Activated CD4-positive, alpha-beta T cell treated with anti-CD3 and anti-CD28 coated beads for 24 hours (primary cell): Measurements from ENCODE around the gene MYO1C.

Experiments used
- DNase-seq, 2 donors: peaks; one replicate each; pipeline ENCODE4 v3.0.0-alpha.2; 2020; ENCODE audit warnings: low read depth in 2 of 2

Gene MYO1C

GRCh38 chr17:1484676-1485422 is 7.6 kb downstream of the MYO1C start:
- DNase-seq: no peak

GRCh38 chr17:1484060-1484535 is 8.4 kb downstream of the MYO1C start:
- DNase-seq: no peak

DNA sequence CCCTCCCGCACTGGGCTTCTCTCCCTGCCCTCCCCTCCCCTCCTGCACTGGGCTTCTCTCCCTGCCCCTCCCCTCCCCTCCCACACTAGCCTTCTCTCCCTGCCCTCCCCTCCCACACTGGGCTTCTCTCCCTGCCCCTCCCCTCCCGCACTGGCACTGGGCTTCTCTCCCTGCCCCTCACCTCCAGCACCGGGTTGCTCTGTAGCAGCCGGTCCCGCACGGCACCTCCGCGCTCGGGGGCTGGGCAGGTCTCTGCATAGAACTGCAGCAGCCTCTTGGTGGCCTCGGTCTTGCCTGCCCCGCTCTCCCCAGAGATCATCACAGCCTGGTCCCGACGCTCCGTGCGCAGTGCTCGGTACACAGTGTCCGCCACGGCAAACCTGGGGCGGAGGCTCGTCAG is 9.8 kb downstream of the MYO1C start:
- DNase-seq: no peak

GRCh38 chr17:1481736-1482135 is 10.8 kb downstream of the MYO1C start:
- no peak for DNase-seq

- no peak for DNase-seq
These were observed 11.6 kb downstream of the MYO1C start for GRCh38 chr17:1480747-1481465.

- DNase-seq: no peak
These were observed 14.1 kb downstream of the MYO1C start for GRCh38 chr17:1478418-1478817.

DNA sequence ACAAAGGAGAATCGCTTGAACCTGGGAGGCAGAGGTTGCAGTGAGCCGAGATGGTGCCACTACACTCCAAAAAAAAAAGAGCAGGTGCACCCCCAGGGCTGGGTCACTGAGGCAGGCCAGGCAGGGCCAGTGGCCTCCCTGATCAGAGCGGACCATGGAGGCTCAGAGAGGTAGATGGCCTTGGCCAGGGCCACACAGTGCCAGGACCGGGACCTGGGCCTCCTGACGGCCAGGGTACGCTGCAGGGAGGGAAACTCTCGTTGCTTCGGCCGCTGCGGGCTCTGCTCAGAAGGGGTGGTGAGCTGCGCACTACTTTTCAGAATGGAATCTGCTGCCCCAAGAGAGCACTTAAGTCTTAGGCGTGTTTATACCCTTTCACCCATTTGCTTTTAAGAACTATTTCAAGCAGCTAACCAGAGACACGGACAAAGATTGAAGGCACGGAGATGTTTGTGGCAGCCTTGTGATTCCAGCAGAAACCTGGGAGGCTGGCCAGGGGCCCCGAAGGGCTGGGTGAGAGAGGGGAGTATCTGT is 17.1 kb downstream of the MYO1C start:
- DNase-seq: no peak

DNA sequence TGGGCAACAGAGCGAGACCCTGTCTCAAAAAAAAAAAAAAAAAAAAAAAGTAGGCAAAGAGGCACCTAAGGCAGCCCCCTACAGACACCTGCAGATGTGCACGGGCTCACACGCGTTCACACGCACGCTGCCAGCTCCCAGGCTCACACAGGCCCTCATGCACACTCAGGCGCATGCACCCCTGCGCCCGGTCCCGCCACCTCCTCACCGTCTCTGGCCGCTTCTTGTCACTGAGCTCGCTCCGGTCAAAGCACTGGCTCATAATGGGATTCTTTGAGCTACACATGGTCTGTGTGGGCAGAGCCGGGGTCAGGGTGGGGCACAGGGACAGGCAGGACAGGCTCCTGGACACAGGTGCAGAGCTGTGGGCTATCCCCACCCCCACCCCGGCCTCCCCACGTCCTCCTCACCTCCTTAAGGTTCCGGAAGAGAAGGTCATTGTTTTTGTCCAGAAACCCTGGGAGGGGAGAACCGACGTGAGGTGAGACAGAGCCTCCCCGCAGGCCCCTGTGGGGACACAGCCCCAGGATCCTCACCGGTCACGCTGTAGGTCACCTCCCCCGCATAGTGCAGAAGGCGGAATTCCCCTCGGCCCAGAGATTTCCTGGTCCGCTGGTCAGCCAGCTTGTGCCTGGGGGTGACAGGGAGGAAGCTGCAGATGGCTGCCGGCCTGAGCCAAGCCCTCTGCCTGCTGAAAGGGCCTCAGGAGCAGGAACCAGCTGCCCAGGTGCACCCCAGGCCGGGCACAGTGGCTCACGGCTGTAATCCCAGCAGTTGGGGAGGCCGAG is 17.9 kb downstream of the MYO1C start:
- DNase-seq: no peak

DNA sequence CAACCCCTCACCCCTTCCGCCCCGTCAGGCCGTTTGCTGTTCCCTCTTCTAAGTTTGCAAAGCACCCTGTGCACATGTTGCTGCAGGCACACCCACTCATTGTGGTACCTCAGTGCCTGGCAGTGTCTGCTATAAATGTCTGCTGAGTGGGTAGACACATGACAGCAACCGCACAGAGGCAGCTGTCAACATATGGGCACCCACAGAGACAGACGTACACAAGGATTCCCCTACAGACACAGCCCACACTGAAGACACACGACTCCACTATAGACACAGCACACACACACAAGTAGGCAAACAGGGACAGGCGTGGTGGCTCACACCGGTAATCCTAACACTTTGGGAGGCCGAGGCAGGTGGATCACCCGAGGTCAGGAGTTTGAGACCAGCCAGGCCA is 18.6 kb downstream of the MYO1C start:
- DNase-seq: no peak

GRCh38 chr17:1473170-1473569 is 19.3 kb downstream of the MYO1C start:
- no peak for DNase-seq

DNA sequence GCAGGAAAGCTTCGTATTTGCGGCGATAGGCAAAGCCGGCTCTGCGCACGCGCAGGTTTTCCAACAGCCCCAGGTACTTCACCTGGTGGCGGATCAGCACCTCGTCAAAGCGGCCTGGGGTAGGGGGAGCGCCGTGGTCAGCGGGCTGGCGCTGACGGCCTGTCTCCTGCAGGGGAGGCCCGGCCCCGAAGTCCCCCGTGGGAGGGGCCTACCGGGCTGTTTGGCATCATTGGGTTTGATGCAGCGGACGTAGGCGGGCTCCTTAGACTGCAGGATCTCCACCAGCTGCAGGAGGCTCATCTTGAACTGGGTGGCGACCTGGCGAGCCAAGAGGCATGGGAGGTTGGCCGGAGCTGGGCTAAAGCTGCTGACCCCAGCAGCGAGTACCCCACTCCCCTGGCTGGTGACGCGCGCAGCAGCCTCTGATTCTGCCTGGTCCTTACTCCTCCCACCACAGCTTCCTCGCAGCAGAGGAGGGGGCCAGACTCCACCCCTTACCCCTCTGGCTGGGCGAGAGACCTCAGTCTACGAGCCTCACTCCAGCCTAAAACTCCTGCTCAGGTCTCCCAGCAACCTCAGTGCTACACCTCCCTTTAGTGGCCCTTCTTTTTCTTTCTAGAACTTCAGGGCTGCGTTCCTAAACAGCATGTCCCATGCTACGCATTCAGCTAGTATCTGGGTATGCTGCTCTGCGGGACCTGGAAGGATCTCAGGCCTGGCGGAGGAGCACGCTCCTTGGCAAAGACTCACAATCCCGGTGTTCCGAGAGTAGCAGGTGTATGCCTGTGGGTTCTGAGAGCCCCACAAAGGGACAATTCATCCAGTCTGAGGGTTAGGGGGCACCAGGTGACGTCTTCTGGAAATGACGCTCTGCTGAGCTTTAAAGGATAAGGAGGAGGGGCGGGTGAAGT is 20.3 kb downstream of the MYO1C start:
- no peak for DNase-seq

GRCh38 chr17:1471490-1471889 is 21.0 kb downstream of the MYO1C start:
- no peak for DNase-seq

DNA sequence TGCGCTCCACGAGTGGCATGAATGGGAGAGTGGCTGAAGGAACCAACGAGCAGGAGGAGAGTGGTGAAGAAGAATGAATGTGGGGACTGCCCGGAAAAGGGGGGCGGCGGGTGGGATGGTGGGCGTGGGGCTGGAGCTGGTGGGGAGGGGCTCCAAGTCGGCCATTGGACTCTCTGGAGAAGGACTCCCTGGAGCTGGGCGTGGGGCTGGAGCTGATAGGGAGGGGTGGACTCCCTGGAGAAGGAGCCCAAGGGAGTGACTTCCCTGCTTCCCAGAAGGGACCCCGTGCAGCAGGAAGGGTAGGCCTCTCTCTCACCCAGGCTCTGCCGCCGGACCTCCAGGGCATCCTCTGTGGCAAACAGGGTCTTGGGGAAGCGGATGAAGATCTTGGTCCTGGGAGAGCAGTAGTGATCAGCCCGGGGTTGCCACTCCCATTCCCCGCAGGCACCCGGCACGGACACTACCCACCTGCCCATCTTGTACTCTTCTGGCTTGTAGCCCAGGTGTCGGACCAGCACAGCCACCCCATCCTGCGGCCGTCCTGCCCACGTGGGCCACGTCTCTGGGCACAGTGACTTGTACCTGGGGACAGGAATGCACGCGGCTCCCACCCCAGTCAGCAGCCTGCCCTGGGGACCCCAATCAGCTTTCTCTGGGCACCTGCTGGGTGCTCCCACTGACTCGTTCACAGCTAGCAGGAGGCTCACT is 21.6 kb downstream of the MYO1C start:
- DNase-seq: no peak

DNA sequence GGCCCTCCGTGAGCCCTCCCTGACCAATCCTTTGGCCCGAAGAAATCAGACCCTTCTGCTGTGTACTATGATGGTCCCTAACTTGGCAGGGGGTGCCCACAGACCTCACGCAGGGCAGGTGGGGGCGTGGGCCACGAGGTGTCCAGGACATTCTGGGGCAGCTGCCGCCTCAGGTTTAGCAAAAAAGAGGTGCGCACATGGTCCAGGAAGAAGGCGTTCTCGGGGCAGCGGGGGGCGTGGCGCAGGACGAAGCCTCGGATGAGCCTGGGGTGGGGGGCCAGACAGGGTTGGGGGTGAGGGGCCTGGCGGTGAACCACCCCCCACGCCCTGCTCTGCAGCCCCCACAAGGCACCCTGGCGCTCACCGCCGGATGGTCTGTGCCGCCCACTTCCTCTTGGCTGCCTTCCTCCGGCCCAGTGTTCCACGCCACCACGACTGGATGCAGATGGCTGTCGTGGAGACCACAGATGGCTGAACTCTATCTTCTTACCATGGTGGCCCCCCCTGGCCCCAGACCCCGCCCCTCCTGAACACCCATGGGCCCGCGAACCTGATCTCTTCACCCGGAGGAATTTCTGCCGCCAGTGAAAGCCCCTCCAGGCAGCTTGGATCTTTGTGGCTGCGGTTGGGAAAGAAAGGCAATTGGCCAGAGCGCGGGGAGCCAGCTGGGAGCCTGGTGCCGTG is 22.3 kb downstream of the MYO1C start:
- DNase-seq: no peak

- DNase-seq: no peak
These were observed 23.1 kb downstream of the MYO1C start for GRCh38 chr17:1469231-1469852.

DNA sequence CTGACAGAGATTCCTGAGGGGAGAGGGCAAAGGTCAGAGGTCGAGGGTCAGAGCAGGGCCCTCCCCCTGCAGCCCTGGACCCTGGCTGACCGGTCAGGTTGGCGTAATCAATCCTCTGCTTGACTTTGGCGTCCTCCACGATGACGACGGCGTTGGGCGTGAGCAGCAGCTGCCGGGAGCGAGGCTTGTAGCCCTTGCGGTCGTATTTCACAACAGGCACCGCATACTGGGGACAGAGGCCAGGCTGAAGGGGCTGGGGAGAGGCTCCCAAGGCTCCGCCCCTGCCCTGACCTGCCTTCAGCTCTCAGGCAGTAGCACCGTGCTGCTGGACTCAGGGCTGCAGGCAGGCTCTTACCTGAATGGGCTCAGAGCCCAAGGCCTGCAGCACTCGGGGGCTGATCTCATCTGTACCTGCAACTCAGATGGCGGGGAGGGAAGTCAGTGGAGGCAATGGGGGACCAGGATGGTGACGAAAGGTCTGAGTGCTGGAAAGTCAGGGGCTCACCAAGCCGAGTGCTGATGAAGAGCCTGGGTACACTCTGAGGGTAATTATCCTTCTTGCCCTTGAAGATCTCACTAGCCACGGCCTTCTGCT is 24.5 kb downstream of the MYO1C start:
- no peak for DNase-seq

- DNase-seq: no peak
These were observed 25.2 kb downstream of the MYO1C start for GRCh38 chr17:1467258-1467657.

DNA sequence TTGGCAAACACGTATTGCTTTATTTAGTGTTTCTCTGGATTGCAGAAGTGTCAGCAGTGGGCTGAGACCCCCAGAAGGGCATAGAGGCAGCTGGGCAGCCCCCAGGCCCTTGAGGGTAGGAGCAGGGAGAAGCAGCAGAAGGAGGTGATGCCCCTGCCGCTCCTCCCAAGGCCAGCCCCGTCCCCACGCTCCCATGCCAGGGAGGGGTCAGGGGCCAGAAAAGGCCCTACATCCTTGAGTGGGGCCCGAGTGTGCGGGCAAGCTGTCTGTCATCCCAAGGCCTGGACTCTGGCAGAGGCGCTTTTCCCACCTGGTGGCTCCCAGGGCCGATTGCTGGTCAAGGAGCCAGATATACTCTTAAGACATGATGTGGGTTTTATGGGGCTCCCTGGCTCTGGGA is 28.3 kb downstream of the MYO1C start:
- DNase-seq: no peak
